HG03060 (cell line): ENCODE data around the gene FCHSD1.

Experiments used
- ATAC-seq: cut with Tn5 transposase; IDR thresholded peaks from one replicate; pipeline ENCODE4 v1.9.1; 2021; ENCODE audit warnings: low read depth, moderate number of reproducible peaks; ENCODE audit not compliant: unreplicated experiment

FCHSD1 gene

GRCh38 chr5:141674747-141675146 lies 23.5 kb upstream of the FCHSD1 start:
- no peak for ATAC-seq

- no peak for ATAC-seq
Observed at GRCh38 chr5:141672841-141673813, 21.9 kb upstream of the FCHSD1 start.

GRCh38 chr5:141672071-141672840 lies 21.0 kb upstream of the FCHSD1 start:
- ATAC-seq = no peak

GRCh38 chr5:141669520-141669919 lies 18.3 kb upstream of the FCHSD1 start:
- no peak for ATAC-seq

GRCh38 chr5:141668601-141669265 lies 17.5 kb upstream of the FCHSD1 start:
- ATAC-seq = no peak

- ATAC-seq = no peak
Observed at GRCh38 chr5:141665995-141666940, 15.1 kb upstream of the FCHSD1 start.

GRCh38 chr5:141664733-141665461 lies 13.7 kb upstream of the FCHSD1 start:
- no peak for ATAC-seq

- no peak for ATAC-seq
Observed at GRCh38 chr5:141663506-141663905, 12.3 kb upstream of the FCHSD1 start.

- no peak for ATAC-seq
Observed at GRCh38 chr5:141662028-141662427, 10.8 kb upstream of the FCHSD1 start.

- ATAC-seq = peak; percentile 56
Observed at GRCh38 chr5:141657937-141658545, 6.8 kb upstream of the FCHSD1 start.

- no peak for ATAC-seq
Observed at GRCh38 chr5:141657404-141657803, 6.2 kb upstream of the FCHSD1 start.

GRCh38 chr5:141656396-141656795 lies 5.2 kb upstream of the FCHSD1 start:
- ATAC-seq = no peak

GRCh38 chr5:141655020-141655419 lies 3.8 kb upstream of the FCHSD1 start:
- no peak for ATAC-seq

- ATAC-seq = no peak
Observed at GRCh38 chr5:141654298-141654697, 3.1 kb upstream of the FCHSD1 start.

GRCh38 chr5:141651728-141652105 lies 499 bp upstream of the FCHSD1 start:
- ATAC-seq = no peak

- ATAC-seq = no peak
Observed at GRCh38 chr5:141649972-141650371, 1.2 kb downstream of the FCHSD1 start.

GRCh38 chr5:141649056-141649688 lies 2.0 kb downstream of the FCHSD1 start:
- ATAC-seq = no peak

- no peak for ATAC-seq
Observed at GRCh38 chr5:141647851-141648250, 3.4 kb downstream of the FCHSD1 start.
